ENCODE data around the gene SEMA3D. TPM values are rescaled to one million over a fixed set of nuclear protein-coding genes. Genes with fewer than 3 reads are reported as not detected.
"Not testable (repeated sequence)": the region's sequence is repeated elsewhere in the genome, so short reads cannot be mapped to it uniquely, and the experiment has no call there.

SEMA3D gene
- total RNA-seq, 1 experiment from 2014 or later = not detected

GRCh38 chr7:85021101-85021704 lies 165.7 kb downstream of the SEMA3D start:
- DNase-seq (ENCODE audit: low read depth) = no peak
- in situ Hi-C loops (cut with HindIII; ENCODE audit: low pct_unique_long_range_greater_than_20kb, low sequenced_read_pairs) = no loop called here

GRCh38 chr7:85019778-85020177 lies 167.1 kb downstream of the SEMA3D start:
- in situ Hi-C loops (cut with HindIII; ENCODE audit: low pct_unique_long_range_greater_than_20kb, low sequenced_read_pairs) = no loop called here
- no peak for DNase-seq (ENCODE audit: low read depth)

GRCh38 chr7:85019176-85019575 lies 167.7 kb downstream of the SEMA3D start:
- in situ Hi-C loops (cut with HindIII; ENCODE audit: low pct_unique_long_range_greater_than_20kb, low sequenced_read_pairs) = no loop called here
- no peak for DNase-seq (ENCODE audit: low read depth)

- no peak for DNase-seq (ENCODE audit: low read depth)
- in situ Hi-C loops (cut with HindIII; ENCODE audit: low pct_unique_long_range_greater_than_20kb, low sequenced_read_pairs) = no loop called here
Observed at GRCh38 chr7:85018498-85018897, 168.4 kb downstream of the SEMA3D start.

GRCh38 chr7:85016286-85016685 lies 170.6 kb downstream of the SEMA3D start:
- in situ Hi-C loops (cut with HindIII; ENCODE audit: low pct_unique_long_range_greater_than_20kb, low sequenced_read_pairs) = no loop called here
- no peak for DNase-seq (ENCODE audit: low read depth)

- no peak for DNase-seq (ENCODE audit: low read depth)
- in situ Hi-C loops (cut with HindIII; ENCODE audit: low pct_unique_long_range_greater_than_20kb, low sequenced_read_pairs) = no loop called here
Observed at GRCh38 chr7:85014936-85015660, 171.8 kb downstream of the SEMA3D start.

GRCh38 chr7:85011127-85011526 lies 175.7 kb downstream of the SEMA3D start:
- in situ Hi-C loops (cut with HindIII; ENCODE audit: low pct_unique_long_range_greater_than_20kb, low sequenced_read_pairs) = no loop called here
- DNase-seq (ENCODE audit: low read depth) = no peak

GRCh38 chr7:85010306-85010705 lies 176.6 kb downstream of the SEMA3D start:
- in situ Hi-C loops (cut with HindIII; ENCODE audit: low pct_unique_long_range_greater_than_20kb, low sequenced_read_pairs) = no loop called here
- no peak for DNase-seq (ENCODE audit: low read depth)

GRCh38 chr7:85006754-85007153 lies 180.1 kb downstream of the SEMA3D start:
- in situ Hi-C loops (cut with HindIII; ENCODE audit: low pct_unique_long_range_greater_than_20kb, low sequenced_read_pairs) = no loop called here

GRCh38 chr7:85004402-85004801 lies 182.5 kb downstream of the SEMA3D start:
- no peak for DNase-seq (ENCODE audit: low read depth)
- in situ Hi-C loops (cut with HindIII; ENCODE audit: low pct_unique_long_range_greater_than_20kb, low sequenced_read_pairs) = no loop called here

More at GRCh38 chr7:85006754-85007153, 180.1 kb downstream of the SEMA3D start:
- no peak for DNase-seq (ENCODE audit: low read depth)

- no peak for DNase-seq (ENCODE audit: low read depth)
- in situ Hi-C loops (cut with HindIII; ENCODE audit: low pct_unique_long_range_greater_than_20kb, low sequenced_read_pairs) = no loop called here
Observed at GRCh38 chr7:85001495-85002345, 185.1 kb downstream of the SEMA3D start.

- in situ Hi-C loops (cut with HindIII; ENCODE audit: low pct_unique_long_range_greater_than_20kb, low sequenced_read_pairs) = no loop called here
- no peak for DNase-seq (ENCODE audit: low read depth)
Observed at GRCh38 chr7:85000735-85001350, 186.0 kb downstream of the SEMA3D start.

- DNase-seq (ENCODE audit: low read depth) = no peak
- in situ Hi-C loops (cut with HindIII; ENCODE audit: low pct_unique_long_range_greater_than_20kb, low sequenced_read_pairs) = no loop called here
Observed at GRCh38 chr7:84999450-84999849, 187.4 kb downstream of the SEMA3D start.

- DNase-seq (ENCODE audit: low read depth) = no peak
- in situ Hi-C loops (cut with HindIII; ENCODE audit: low pct_unique_long_range_greater_than_20kb, low sequenced_read_pairs) = no loop called here
Observed at GRCh38 chr7:84998665-84999064, 188.2 kb downstream of the SEMA3D start.

- no peak for DNase-seq (ENCODE audit: low read depth)
- in situ Hi-C loops (cut with HindIII; ENCODE audit: low pct_unique_long_range_greater_than_20kb, low sequenced_read_pairs) = no loop called here
Observed at GRCh38 chr7:84997626-84998025, 189.2 kb downstream of the SEMA3D start.

GRCh38 chr7:84992954-84993353 lies 193.9 kb downstream of the SEMA3D start:
- DNase-seq (ENCODE audit: low read depth); in situ Hi-C loops (cut with HindIII; ENCODE audit: low pct_unique_long_range_greater_than_20kb, low sequenced_read_pairs): not testable (repeated sequence)

- in situ Hi-C loops (cut with HindIII; ENCODE audit: low pct_unique_long_range_greater_than_20kb, low sequenced_read_pairs) = no loop called here
- no peak for DNase-seq (ENCODE audit: low read depth)
Observed at GRCh38 chr7:84985073-84985784, 201.6 kb downstream of the SEMA3D start.

GRCh38 chr7:84982199-84982598 lies 204.7 kb downstream of the SEMA3D start:
- in situ Hi-C loops (cut with HindIII; ENCODE audit: low pct_unique_long_range_greater_than_20kb, low sequenced_read_pairs) = no loop called here
- no peak for DNase-seq (ENCODE audit: low read depth)
